Eye (tissue), 1 donor: Measurements from ENCODE around the gene TNNT3.
A peak's percentile ranks its signal among the peaks of the same experiment; 100 is the strongest.

Experiments used
- DNase-seq: peaks from one replicate; pipeline ENCODE4 v3.0.0-alpha.2; 2015

TNNT3 gene

DNA sequence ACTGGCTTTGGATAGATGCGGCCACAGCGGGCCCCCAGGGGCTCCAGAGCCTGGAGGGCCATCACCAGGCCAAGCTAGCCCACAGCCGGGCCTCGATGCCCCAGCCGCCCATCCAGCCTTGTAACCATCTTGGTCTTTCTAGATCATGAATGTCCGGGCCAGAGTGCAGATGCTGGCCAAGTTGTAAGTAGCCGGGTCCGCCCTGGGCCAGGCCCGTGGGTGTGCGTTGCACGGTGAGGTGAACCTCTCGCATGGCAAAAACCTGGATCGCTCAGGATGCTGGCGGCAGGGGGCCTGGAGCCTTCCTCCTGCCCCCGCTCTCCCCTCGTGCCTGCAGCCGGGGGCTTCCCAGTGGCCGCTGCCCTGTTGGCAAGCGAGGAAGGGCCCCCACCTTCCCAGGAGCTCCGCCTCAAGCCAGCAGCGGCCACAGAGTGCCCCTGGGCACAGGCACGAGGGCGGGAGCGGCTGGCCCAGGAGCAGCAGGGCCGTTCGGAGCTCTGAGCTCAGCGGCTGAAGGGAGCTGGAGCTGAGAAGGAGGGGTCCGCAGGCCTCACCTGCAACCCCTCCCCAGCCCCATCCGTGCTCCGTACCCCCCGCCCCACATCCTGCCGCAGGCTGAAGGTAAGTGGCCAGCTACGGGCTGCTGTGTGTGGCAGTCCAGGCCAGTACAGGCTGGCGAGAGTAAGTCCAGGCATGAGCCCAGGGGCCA, 16.7 kb downstream of the TNNT3 start:
- DNase-seq, result no peak

DNA sequence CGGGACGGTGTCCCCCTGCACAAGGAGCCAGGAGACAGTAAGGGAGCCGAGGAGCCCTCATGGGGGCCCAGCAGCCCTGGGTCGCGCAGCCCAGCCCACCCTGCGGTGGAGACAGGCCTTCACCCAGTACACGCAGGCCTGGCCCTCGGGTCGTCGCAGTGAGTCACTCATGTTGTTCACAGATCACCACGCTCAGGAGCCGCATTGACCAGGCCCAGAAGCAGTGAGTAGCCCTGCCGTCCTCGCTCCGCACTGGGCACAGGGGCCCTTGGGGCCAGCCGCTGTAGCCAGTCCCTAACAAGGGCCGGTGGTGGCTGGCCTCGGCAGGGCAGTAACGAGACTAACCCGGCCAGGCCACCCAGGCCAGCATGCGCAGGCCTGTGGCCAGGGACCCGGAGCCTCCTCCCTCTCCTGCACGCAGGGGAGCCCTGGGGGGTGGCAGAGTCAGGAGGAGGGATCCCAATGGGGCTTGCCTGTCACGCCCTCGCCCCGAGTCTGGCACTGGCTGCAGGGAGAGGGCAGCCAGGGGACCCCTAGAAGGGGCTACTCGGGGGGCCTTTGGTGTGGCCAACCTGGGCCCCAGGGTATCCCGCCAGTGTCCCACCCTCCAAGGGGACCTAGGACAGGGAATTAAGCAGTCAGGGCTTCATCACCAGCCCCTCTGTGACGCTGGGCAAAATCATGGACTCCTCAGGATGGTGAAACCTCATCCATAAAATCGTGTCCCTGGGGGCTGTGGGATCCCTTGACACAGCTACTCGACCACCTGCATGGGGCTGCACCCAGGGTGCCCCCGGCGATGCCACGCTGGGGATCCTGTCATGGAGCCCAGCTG, 17.5 kb downstream of the TNNT3 start:
- no peak for DNase-seq

DNA sequence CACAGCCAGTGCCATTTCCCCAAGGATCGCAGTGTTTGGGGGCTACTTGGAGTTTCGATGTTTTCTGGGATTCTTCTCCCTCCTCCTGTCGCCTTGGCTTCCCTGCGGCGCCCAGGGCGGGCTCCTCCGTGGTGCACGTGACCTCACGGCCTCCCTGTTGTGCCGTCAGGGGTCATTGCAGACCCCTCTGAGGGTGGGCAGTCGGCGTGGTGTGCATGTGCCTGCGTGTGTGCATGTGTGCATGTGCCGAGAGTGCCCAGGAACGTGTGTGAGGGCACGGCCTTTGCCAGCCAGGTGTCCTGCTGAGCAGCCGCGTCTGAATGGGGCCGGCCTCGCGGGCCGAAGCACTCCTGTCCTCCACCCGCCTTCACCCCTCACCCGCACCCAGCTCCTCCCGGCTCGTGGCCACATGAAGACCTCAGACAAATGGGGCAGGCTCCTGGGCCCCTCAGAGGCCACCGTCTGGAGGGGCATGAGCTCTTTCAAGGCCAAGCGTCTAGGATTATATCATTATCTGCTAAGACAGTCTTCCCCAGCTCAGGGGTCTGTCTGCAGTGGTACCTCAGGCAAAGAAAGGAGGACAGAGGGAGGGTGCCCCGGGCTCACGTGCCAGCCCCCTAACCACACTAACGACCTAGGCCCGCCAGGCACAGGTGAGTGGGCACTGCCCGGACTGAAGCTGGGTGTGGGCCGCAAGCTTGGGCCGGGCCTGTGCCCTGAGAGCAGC, 18.3 kb downstream of the TNNT3 start:
- DNase-seq, result no peak

DNA sequence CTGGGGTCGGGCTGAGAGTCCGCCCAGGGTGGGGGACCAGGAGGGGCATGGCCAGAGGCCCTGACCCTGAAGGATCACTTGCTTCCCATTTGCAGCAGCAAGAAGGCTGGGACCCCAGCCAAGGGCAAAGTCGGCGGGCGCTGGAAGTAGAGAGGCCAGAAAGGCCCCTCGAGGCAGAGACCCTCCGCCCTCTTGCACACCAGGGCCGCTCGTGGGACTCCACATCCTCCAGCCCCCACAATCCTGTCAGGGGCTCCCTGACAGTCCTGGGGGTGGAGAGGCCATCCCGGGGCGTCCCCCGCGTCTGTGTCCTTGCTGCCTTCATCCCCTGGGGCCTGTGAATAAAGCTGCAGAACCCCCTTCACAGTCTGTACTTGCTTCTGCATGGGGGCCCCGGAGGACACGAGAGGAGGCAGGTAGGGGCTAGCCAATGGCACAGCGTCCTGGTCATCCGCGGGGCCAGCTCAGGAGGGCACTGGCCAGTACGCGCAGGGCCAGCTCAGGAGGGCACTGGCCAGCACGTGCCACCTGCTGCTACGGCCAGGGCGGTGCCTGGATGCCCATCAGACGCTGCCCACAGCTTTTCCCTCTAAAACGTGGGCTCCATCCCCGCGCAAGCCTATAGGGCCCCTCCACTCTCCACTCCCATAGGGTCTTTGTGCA, 19.0 kb downstream of the TNNT3 start:
- DNase-seq, result no peak

DNA sequence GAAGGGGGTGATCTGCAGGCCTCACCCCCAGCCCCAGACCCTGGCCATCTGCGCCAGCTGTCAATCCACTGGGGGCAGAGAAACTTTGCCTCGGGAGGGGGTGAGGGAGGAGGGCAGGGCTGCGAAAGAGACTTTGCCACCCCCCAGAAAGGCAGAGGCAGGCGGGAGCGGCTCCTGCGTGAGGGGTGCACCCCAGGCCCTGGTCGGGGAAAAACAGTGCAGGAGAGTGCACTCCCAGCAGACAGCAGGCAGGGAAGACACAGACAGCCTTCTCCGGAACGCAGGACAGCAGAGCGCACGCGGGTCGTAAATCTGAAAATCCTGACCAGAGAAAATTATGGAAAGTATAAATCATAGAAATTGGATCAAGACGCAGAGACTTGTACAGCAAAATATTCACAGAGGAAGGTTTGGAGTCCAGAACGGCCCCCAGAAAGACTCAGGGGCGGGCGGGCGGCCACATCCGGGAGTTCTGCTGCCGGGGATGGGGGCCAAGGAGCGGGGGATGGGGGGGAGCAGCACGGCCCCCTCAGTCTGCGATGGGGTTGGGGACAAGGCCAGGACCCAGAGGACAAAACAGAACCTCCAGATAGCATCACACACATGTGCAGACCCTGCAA, 19.6 kb downstream of the TNNT3 start:
- DNase-seq, result peak; percentile 58

DNA sequence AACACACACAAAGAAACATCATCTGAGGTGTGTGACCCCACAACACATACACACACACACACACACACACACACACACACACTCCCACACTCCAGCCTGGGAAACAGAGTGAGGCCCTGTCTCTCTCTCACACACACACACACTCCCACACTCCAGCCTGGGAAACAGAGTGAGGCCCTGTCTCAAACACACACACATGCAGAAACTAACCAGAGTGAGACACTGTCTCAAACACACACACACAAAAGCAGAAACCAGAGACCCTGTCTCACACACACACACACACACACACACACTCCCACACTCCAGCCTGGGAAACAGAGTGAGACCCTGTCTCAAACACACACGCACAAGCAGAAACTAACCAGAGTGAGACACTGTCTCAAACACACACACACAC, 20.3 kb downstream of the TNNT3 start:
- peak; percentile 21 for DNase-seq

DNA sequence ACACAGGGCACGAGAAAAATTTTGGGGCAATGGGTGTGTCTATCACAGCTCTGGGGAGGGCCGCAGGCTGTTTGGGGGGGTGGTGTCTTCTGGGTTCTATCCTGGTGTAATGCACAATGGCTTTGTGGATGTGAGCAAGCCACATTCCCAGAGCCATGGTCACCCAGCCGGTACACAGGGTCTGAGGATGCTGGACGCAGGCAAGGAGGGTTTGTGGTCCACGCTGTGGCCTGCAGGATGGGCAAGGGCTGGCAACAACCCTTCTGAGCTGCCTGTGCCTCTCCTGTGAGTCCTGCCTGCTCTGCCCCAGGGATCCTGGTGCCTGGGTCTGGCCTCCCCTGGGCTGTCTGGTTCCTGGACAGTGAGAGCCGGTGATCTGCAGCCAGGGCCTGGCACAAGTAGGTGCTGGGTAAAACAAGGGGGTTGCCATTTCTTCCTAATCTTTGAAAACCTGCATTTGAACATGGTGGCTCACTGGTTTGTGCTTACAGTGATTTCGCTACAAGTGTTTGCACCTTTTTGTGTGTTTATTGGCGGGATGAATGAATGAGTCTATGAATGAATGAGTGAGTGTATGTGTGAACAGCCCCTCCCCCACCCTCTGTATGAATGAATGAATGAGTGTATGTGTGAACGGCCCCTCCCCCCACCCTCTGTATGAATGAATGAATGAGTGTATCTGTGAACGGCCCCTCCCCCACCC, 23.2 kb downstream of the TNNT3 start:
- peak; percentile 13 for DNase-seq

DNA sequence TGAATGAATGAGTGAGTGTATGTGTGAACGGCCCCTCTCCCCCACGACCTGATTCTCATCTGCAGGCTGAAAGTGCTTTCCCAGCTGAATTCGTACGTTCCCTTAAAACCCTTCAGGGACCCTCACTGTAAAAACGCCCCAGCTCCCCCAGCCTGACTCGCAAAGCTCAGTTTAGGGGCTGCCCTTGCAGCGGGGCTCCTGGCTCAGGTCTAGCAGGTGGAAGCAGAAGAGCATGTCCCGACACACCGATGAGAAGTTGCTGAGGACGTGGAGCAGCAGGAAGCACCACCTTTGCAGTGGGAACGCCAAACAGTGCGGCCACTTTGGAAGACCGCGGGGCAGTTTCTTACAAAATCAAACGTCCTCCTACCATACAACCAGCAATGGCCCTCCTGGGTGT, 24.1 kb downstream of the TNNT3 start:
- no peak for DNase-seq

DNA sequence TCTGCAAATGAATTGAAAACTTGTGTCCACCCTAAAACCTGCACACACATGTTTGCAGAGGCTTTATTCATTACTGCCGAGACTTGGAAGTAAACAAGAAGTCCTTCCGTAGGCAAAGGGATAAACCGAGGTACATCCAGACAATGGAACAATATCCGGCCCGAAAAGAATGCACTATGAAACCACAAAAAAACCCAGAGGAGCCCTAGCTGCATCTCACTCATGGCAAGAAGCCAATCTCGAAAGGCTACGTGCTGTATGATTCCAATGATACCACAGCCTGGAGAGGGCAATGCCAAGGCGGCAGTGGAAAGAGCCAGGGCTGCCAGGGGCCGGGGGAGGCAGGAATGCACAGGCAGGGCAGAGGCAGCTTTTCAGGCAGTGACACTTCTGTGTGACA, 24.5 kb downstream of the TNNT3 start:
- DNase-seq, result peak; percentile 16

DNA sequence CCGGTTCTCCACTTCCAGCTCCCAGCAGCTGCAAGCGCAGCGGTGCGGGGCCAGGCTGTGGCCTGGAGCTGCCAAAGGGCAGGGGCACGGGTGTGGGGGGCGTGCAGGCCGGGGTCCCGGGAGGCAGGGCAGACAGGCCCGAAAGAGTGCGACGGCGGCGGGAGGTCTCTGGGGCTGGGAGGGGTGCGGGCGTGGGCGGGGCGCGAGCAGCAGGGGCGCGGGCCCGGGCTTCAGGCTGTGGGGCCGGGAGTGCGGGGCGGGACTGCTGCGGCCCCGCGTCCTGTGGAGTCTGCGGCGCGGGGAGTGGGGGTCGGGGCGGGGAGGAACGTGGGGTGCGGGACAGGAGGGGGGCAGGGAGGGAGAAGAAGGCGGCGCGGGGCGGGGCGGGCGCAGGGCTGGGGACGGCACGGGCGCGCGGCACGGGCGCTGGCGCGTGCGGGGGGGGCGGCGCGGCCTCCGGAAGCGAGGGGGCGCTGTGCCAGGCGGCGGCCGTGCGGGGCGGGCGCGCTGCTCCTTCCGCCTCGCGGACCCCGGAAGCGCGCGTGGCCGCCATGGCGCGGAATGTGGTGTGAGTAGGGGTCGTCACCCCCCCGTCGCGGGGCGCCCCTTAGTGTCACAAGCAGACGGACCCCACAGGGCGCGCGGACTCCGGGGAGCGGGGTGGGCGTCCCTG, 27.4 kb downstream of the TNNT3 start, which contains the start of gene MRPL23:
MRPL23 (plus strand) TSS at position 521 of the 673 bp plus-strand sequence; CDS start at position 552, 31 bp downstream.
- no peak for DNase-seq

DNA sequence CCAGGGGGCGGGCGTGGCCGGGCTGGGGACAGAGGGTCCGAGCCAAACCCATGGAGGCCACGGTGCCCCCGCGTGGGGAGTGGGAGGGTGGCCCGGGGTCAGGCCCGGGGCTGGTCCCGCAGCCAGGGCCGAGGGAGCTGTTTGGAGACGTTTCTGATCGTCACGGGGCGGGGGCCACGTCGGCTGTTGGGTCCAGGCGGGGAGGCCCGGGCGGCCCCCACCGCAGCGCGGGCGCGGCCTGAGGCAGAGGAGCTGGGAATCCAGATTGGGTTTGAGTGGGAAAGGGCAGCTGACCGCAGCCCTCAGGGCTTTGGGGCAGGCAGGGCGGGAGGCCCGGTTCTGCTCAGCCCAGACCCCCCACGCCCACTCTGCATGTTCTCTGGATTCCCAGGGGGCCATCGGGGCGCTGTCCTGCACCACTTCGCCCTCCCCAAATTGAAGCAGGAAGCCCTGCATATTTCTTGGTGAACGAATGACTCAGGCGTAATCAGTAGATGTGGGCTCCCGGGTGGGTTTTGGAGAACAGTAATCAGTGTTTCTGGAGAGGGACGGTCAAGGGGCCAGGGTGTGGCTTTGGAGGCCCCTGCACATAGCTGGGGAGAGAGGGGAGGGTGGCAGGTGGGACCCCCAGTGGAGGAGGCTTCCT, 28.2 kb downstream of the TNNT3 start:
- no peak for DNase-seq

DNA sequence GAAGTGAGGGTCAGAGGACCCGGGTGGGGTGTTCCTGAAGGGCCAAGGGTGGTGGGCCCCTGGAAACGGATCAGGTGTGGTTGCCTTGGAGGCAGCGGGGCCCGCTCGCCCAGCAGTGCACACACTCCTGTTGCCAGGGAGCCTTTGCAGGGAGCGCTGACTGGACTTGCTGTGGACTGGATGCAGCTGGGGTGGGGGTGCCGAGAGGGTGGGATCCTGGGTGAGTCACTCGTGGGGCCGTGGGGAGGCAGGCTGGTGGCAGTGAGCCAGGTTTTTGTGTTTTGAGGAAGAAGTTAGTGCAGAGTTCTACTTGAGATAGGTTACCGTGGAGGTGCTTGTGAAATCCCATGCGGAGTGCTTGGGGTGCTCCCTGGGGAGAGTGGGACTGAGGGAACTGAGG, 28.9 kb downstream of the TNNT3 start:
- DNase-seq, result no peak

DNA sequence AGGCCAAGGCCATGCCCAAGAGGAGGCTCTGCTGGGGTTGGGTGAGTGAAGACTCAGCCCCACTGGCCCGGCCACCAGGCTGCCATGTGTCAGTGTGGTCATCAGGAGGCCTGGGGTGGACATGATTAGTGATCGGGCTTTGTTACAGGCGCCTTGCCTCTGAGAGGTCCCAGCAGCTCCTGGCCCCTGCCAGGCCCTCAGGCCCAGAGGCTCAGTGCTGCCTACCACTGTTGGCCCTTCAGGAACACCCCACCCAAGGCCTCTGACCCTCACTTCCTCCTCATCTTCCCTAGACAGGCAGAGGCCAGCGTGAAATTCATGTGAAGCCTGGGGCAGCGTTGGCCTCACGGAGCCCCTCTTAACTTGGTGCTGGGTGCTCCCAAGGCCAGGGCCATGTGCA, 29.8 kb downstream of the TNNT3 start:
- no peak for DNase-seq

DNA sequence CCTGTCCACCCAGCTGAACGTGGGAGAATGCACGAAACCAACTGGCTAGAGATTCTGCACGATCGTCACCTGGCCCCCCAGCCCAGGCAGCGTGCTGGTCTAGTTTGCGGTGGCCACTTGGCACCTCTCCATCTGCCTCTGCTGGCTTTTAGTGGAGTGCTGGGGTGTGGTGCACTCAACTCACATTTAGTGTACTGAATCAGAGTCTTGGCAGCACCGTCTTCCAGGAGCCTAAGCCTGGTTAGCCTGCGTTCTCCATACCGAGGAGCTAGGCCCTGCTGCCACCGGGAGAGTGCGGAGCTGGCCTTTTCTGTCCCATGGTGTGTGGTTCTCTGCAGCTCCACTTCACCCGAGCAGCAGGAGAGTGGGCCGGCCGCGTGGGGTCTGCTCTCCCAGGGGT, 30.4 kb downstream of the TNNT3 start:
- no peak for DNase-seq

DNA sequence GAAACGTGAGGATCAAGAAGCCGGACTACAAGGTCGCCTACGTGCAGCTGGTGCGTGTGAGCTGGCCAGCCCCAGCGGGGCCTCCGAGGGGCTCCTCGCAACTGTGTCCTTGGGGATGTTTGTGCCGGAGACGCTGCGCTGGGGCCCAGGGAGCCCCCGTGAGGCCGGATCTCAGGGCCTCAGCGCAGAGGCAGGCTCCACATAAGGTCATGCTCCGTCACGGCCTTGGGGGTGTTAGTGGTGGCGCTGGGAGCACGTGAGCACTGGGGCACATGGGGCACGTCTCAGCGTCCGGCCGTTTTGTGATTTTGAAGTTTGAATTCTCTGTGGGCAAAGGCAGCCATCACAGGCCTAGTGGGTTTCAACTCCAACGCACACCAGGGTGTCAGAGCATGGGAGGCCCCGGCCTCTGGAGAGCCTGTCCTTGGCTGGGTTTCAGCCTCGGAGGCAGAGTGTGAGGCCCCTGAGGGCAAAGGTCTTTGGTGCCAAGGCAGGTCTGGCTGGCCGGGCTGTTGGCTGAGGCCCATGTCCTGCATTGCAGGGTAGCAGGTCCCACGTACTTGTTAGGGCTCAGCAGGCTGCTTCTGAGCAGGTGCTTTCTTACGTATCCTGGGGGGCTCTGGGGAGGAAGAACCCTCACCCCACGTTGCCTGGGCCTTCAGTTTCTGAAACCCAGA, 33.4 kb downstream of the TNNT3 start:
- DNase-seq, result no peak

DNA sequence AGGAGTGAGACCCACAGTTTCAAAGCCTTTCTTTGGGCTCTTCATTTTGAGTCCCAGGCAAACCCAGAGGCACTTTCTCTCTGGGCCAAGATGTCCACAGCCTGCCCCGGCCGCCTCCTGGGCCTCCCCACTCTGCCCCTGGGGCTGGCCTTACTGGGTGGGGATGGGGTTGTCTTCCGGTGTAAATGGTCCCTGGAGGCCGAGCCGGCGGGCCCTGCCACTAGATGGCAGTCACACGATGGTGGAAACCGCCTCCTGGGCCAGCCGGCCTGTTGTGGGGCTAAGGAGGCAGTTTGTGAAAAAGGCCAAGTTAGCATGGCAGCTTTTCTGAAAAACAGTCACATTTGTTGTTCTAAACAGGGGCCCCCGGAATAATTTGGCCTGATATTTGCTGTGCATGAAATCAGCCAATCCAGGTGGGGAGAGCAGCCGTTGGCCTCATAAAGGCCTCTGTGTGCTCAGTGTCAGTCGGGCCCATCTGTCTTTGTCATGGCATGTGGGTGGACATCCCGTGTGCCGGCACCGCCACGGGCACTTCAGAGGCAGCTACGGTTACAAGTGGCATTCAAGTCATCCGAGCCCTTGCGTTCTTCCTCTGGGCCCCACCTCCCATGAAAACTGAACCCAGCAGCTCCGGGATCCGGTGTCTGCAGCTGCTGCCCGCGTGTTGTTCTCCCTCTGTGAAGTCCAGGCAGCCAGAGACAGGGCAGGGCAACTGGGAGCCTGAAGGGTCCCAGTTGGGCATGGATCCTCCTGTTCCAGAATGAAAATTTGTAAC, 34.2 kb downstream of the TNNT3 start:
- DNase-seq, result no peak

DNA sequence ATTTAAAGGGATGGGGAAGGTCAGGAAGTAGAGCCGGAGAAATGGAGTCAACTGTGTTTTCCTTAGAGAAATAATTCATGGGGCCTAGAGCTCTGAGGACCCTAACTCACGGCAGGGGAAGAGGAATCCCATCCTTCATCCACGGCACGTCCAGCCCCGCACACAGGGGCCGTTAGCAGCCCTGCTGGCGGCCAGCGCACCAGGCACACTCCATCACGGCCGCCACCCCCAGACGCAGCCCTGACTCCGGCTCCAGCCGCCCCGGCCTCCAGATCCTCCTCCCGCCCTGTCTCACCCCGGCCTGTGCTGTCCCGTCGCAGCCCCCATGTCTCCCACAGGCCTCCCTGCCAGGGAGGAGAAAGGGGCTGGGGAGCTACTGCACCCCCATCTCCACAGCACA, 38.9 kb downstream of the TNNT3 start:
- DNase-seq, result no peak

DNA sequence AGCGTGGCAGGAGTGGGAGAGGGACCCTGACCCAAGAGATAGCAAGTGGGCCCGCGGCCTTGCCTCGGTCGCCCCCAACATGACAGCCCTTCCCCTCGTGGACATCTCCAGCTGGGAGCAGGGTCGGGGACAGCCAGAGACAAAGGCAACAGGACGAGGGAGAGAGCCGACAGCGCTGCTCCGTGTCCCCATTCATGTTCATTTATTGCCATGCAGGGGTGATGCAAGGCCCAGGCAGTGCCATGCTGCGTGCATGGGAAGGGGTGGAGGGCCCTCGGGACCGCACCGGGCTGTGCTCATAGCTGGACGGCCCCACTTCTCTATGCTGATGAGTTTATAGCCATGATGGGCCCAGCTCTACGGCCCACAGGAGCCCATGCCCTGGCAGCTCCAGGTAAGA, 40.3 kb downstream of the TNNT3 start:
- DNase-seq, result no peak

DNA sequence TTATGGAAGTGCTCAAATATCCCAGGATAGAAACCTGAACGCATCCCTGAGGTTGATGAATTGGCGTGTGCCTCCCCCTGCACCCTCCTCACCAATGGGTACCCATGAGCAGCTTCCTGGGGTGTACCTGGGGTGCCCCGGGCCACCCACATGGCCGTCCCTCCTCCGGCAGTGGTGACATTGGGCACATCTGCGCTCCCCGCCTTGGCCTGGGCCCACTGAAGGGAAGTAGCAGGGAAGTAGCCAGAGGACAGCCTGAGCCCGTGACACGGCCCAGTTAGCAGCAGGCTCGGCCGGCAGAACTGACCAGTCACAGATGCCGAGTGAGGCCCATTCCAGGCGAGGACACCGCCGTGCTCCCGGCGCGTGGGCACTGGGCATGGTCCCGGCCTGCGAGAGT, 44.4 kb downstream of the TNNT3 start:
- no peak for DNase-seq
